Measurements from ENCODE around the gene KRT71.

Gene KRT71

DNA sequence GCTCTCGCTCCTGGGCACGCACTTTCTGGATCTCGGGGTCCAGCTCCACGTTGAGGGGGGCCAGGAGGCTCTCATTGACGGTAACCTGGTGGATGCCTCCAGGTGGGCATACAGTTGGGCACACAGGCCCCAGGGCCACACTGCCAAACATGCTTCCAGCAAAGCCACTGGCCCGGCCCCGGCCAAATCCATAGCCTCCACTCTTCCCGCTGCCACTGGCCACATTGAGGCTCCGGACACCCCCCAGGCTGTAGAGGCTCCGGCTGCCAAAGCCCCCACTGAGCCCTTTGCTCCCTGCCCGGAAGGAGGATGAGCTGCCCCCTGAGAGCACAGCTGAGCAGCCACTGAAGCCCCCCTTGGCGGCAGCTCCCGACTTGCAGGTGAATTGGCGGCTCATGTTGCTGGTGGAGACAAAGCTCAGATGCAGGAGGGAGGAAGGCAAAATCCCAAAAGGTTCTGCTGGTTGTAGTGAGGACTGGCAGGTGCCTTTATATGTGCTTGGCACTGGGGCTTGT, at the start of gene KRT71:
KRT71 (minus strand) TSS at position 465 of the 515 bp plus-strand sequence; CDS start at position 397, 68 bp downstream.
- TF ChIP-seq, protein P1, sequence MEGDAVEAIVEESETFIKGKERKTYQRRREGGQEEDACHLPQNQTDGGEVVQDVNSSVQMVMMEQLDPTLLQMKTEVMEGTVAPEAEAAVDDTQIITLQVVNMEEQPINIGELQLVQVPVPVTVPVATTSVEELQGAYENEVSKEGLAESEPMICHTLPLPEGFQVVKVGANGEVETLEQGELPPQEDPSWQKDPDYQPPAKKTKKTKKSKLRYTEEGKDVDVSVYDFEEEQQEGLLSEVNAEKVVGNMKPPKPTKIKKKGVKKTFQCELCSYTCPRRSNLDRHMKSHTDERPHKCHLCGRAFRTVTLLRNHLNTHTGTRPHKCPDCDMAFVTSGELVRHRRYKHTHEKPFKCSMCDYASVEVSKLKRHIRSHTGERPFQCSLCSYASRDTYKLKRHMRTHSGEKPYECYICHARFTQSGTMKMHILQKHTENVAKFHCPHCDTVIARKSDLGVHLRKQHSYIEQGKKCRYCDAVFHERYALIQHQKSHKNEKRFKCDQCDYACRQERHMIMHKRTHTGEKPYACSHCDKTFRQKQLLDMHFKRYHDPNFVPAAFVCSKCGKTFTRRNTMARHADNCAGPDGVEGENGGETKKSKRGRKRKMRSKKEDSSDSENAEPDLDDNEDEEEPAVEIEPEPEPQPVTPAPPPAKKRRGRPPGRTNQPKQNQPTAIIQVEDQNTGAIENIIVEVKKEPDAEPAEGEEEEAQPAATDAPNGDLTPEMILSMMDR (IDR thresholded peaks at IDR 0.05) = no peak

GRCh38 chr12:52602552-52602951, 49.6 kb upstream of the KRT71 start:
- TF ChIP-seq, protein P1 (IDR thresholded peaks at IDR 0.05) = no peak

DNA sequence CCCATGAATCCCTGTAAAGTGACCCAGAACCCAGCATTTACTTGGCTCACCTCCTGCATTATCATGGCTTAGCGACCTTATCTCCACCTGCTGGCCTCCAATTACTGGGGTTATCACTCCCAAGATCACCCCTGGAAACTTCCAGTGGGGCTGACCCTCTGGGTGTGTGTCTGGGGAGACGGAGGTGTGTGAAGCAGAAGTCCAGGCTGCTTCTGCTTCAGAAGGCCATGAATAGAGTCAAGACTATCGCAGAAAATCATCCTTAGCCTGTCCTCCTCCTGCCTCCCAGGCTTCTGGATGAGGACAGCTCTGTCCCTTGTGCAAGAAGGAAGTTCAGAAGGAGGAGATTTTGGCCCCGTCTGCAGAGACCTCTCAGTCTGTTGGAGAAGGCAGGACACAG, 48.7 kb upstream of the KRT71 start:
- TF ChIP-seq, protein P1 (IDR thresholded peaks at IDR 0.05) = no peak

DNA sequence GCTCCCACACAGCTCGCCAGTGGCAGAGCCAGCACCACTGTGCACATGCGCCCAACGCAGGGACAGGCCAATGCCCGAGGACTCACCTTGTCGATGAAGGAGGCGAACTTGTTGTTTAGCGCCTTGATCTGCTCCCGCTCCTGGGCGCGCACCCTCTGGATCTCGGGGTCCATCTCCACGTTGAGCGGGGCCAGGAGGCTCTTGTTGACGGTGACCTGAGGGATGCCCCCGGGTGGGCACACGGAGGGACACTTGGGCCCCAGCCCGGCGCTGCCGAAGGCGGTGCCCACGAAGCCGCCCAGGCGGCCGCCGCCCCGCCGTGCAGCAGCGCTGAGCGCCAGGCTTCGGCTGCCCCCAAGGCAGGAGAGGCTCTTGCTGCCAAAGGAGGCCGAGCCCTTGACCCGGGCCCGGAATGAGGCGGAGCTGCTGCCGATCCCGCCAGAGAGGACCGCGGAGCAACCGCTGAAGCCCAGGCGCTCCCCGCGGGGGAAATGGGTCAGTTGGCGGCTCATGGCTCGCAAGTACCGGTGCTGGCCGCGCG, 48.1 kb upstream of the KRT71 start, which contains the start of gene KRT72:
KRT72 (minus strand) TSS at position 523 of the 541 bp plus-strand sequence; CDS start at position 512, 11 bp downstream.
- TF ChIP-seq, protein P1 (IDR thresholded peaks at IDR 0.05) = no peak

DNA sequence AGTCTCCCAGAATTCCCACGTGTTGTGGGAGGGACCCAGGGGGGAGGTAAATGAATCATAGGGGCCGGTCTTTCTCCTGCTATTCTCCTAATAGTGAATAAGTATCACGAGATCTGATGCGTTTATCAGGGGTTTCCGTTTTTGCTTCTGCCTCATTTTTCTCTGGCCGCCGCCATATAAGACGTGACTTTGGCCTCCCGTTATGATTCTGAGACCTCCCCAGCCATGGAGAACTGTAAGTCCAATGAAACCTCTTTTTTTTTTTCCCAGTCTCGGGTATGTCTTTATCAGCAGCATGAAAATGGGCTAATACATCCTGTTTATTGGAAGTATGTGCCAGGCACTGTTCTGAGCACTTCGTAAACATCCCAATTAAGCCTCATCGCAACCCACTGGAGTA, 47.5 kb upstream of the KRT71 start:
- TF ChIP-seq, protein P1 (IDR thresholded peaks at IDR 0.05) = no peak

DNA sequence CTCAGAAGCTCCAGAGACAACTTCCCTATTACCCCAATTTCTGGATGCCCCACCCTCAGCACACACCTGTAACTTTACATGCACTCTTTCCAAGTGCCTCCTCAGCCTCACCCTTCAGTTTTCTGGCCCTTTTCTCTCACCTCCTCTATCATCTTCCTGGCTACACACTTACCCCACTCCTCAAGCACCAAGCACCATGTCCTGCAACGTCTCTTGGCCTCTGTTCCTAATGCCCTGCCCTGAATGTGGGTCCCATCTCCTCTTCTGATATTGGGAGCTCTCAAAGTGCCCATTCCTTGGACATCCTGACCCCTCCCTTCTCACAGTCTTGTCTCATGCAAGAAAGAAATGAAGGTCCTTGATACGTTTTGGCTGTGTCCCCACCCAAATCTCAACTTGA, 47.1 kb upstream of the KRT71 start:
- TF ChIP-seq, protein P1 (IDR thresholded peaks at IDR 0.05) = no peak

DNA sequence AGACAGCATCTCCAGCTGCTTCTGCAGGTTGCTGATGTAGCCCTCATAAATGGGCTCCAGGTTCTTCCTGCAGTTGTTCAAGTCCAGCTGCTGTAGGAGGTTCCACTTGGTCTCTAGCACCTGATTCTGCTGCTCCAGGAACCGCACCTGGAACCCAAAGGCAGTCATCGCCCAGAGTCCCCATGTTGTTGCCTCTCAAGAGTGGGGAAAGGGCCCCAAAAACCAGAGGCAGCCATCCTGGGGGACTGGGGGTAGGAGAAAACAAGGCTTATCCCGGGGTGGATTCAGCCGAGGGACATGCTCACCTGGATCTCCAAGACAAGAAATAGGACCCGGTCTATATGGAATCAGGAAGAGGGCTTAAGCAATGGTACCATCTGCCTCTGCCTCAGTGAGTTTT, 46.0 kb upstream of the KRT71 start:
- TF ChIP-seq, protein P1 (IDR thresholded peaks at IDR 0.05) = no peak

DNA sequence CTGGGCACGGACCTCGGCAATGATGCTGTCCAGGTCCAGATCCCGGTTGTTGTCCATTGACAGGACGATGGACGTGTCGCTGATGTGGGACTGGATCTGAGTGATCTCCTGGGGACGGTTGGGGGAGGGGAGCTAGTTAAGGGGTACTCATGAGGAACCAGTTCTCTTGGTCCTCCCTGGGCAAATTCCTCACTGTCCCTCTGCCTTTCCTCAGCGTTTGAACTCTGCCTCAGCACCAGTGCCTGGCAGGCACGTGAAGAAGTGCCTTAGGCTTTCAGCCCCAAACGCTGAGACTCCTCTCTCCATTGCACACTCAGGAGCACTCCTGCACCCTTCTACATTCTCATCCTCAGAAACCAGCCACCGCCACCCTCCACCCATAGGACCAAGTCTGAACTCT, 38.6 kb upstream of the KRT71 start:
- TF ChIP-seq, protein P1 (IDR thresholded peaks at IDR 0.05) = no peak
